Transverse colon (tissue), 4 donors: Measurements from ENCODE around the gene SLC10A2.

Experiments used
- CTCF ChIP-seq, 5 experiments: fragments of 200-600 bp in 3 of 5; fragments of 450-650 bp in 2 of 5; sonication (generic) in 3 of 5; IDR thresholded peaks; 1 replicate in 2 of 5; 2 replicates in 3 of 5; pipeline ENCODE4 v1.5.1; 2016 to 2017; ENCODE audit warnings: antibody characterized with exemption in 5 of 5, inconsistent platforms in 3 of 5, mild to moderate bottlenecking in 2 of 5, moderate library complexity in 1 of 5
- EP300 ChIP-seq: sonication (generic); formaldehyde crosslinking; IDR thresholded peaks from one replicate; pipeline ENCODE4 v1.6.1; 2017; ENCODE audit warnings: antibody characterized with exemption, low read depth
- POLR2A ChIP-seq: fragments of 450-650 bp; IDR thresholded peaks from one replicate; pipeline ENCODE4 v1.6.1; 2016; ENCODE audit warnings: antibody characterized with exemption, mild to moderate bottlenecking, moderate library complexity
- POLR2AphosphoS5 ChIP-seq, 3 donors: sonication (generic); formaldehyde crosslinking; IDR thresholded peaks; one replicate each; pipeline ENCODE4 v1.6.1; 2016; ENCODE audit warnings: antibody characterized with exemption in 3 of 3

GRCh38 chr13:103036268-103036667, 29.9 kb downstream of the SLC10A2 start:
- TF ChIP-seq CTCF (IDR thresholded peaks at IDR 0.05) (no peak), POLR2A (no peak), POLR2AphosphoS5 (IDR thresholded peaks at IDR 0.05) (no peak), EP300 (no peak)
